Keratinocyte (primary cell): ENCODE results near the gene SLC41A3. TPM values are rescaled to one million over a fixed set of nuclear protein-coding genes. Genes with fewer than 3 reads are reported as not detected.

Source experiments
- DNase-seq: peaks from one replicate; pipeline ENCODE4 v3.0.0-alpha.2; 2011; ENCODE audit warnings: low read depth, missing footprints, low spot score
- FAIRE-seq: peaks from 2 replicates; lab custom pipeline; 2011; peaks lifted over from hg19 to GRCh38; lab: Jason Lieb, UNC
- H2AFZ ChIP-seq: 2 replicates; pipeline ENCODE4 v1.6.0; 2012; ENCODE audit warnings: low read length, control low read depth, inconsistent platforms; ENCODE audit not compliant: control insufficient read depth
- H3K27ac ChIP-seq: 2 replicates; pipeline ENCODE4 v1.5.1; 2011; ENCODE audit warnings: low read length; ENCODE audit not compliant: control insufficient read depth, insufficient read depth
- H3K27me3 ChIP-seq: 3 replicates; pipeline ENCODE4 v1.6.0; 2011; ENCODE audit warnings: low read length; ENCODE audit not compliant: control insufficient read depth, insufficient read depth; ENCODE audit errors: extremely low read depth
- H3K36me3 ChIP-seq, 2 experiments: 2 replicates in 1 of 2; 3 replicates in 1 of 2; pipeline ENCODE4 v1.5.1; 2011; ENCODE audit warnings: low read length in 2 of 2, mild to moderate bottlenecking in 1 of 2; ENCODE audit not compliant: control insufficient read depth in 2 of 2, insufficient read depth in 2 of 2; ENCODE audit errors: extremely low read depth in 1 of 2
- H3K4me1 ChIP-seq: 3 replicates; pipeline ENCODE4 v1.5.1; 2011; ENCODE audit warnings: low read length; ENCODE audit not compliant: control insufficient read depth, insufficient read depth; ENCODE audit errors: extremely low read depth
- H3K4me2 ChIP-seq: 3 replicates; pipeline ENCODE4 v1.6.0; 2011; ENCODE audit warnings: low read depth, low read length; ENCODE audit not compliant: control insufficient read depth, insufficient read depth; ENCODE audit errors: extremely low read depth
- H3K4me3 ChIP-seq, 3 experiments: fragments of 200-600 bp in 1 of 3; sonication (generic) in 1 of 3; 2 replicates in 2 of 3; 3 replicates in 1 of 3; pipeline ENCODE4 v1.5.1; 2011 to 2016; ENCODE audit warnings: low read length in 3 of 3, mild to moderate bottlenecking in 3 of 3, control low read depth in 2 of 3, inconsistent platforms in 1 of 3, low read depth in 1 of 3, mixed read lengths in 1 of 3, mixed run types in 1 of 3, moderate library complexity in 1 of 3; ENCODE audit not compliant: control insufficient read depth in 2 of 3, insufficient read depth in 2 of 3; ENCODE audit errors: extremely low read depth in 1 of 3
- H3K79me2 ChIP-seq: 2 replicates; pipeline ENCODE4 v1.6.0; 2012; ENCODE audit warnings: low read length; ENCODE audit not compliant: control insufficient read depth, insufficient read depth
- H3K9ac ChIP-seq: 3 replicates; pipeline ENCODE4 v1.6.0; 2011; ENCODE audit warnings: low read length; ENCODE audit not compliant: control insufficient read depth, insufficient read depth; ENCODE audit errors: extremely low read depth
- H3K9me1 ChIP-seq: 3 replicates; pipeline ENCODE4 v1.6.0; 2011; ENCODE audit warnings: low read length; ENCODE audit not compliant: control insufficient read depth, insufficient read depth; ENCODE audit errors: extremely low read depth
- H3K9me3 ChIP-seq: 2 replicates; pipeline ENCODE4 v1.5.1; 2012; ENCODE audit warnings: low read depth, low read length; ENCODE audit not compliant: control insufficient read depth
- H4K20me1 ChIP-seq: 3 replicates; pipeline ENCODE4 v1.6.0; 2011; ENCODE audit warnings: low read length; ENCODE audit not compliant: control insufficient read depth, insufficient read depth; ENCODE audit errors: extremely low read depth
- CTCF ChIP-seq, 3 experiments: IDR thresholded peaks in 1 of 3; conservative IDR thresholded peaks in 1 of 3; optimal IDR thresholded peaks in 1 of 3; 2 replicates in 2 of 3; 3 replicates in 1 of 3; pipeline versions ENCODE3 to v1.5.1; 2011; ENCODE audit warnings: low read length in 3 of 3, mild to moderate bottlenecking in 3 of 3, moderate library complexity in 2 of 3, control low read depth in 1 of 3, inconsistent platforms in 1 of 3; ENCODE audit not compliant: insufficient read depth in 2 of 3; ENCODE audit errors: extremely low read depth in 1 of 3
- EZH2 ChIP-seq: IDR thresholded peaks from one replicate; pipeline ENCODE4 v1.6.1; 2012; ENCODE audit warnings: inconsistent platforms, mild to moderate bottlenecking, low read length, moderate library complexity
- dilution Hi-C: fragments of 300-500 bp; cut with MboI; formaldehyde crosslinking; loops from one replicate; pipeline ENCODE4 v1.7.0; 2020; ENCODE audit warnings: low sequenced_read_pairs; ENCODE audit not compliant: extremely low pct_ligation_motif_present
- polyA plus RNA-seq, 5 experiments: library from polyadenylated mRNA; depleted of rRNA in 3 of 5; stranded (reverse) in 3 of 5; stranded (forward) in 1 of 5; unstranded in 1 of 5; fragments of >200 nt; gene quantifications; 1 replicate in 1 of 5; 2 replicates in 3 of 5; 3 replicates in 1 of 5; pipeline versions ENCODE4 v1.2.1 to v1.2.3, GENCODE V29; 2011 to 2012; ENCODE audit warnings: missing spikeins in 2 of 5, low read depth in 1 of 5, low replicate concordance in 1 of 5

Gene SLC41A3
- polyA plus RNA-seq, 1 donor (not counting 4 experiments of a cell fraction or from before 2014, with no cell fraction given) = 30.2 TPM

GRCh38 chr3:126127904-126128303 lies 44.0 kb upstream of the SLC41A3 start:
- dilution Hi-C loops = no loop called here
- H3K27ac ChIP-seq = no peak overlapping the region
- H3K79me2 ChIP-seq = no peaks in the 10 kb centered on the region
- FAIRE-seq = no peak
- H3K9me3 ChIP-seq = no peaks in the 10 kb centered on the region
- no peak for DNase-seq
- H3K4me1 ChIP-seq = no peaks in the 10 kb centered on the region
- H3K36me3 ChIP-seq = no peaks in the 10 kb centered on the region
- peaks cover 8% of the 10 kb centered on the region for H3K27me3 ChIP-seq
- no peak overlapping the region for H2AFZ ChIP-seq
- H4K20me1 ChIP-seq = no peaks in the 10 kb centered on the region
- H3K9ac ChIP-seq = no peak overlapping the region
- no peak overlapping the region for H3K4me2 ChIP-seq
- no peak for TF ChIP-seq CTCF (optimal IDR thresholded peaks at IDR 0.05 in 1 of 3, IDR thresholded peaks at IDR 0.05 in 1 of 3, conservative IDR thresholded peaks at IDR 0.05 in 1 of 3; ENCODE audit: extremely low read depth in 1 of 3, insufficient read depth in 2 of 3, low read length in 3 of 3)
- no peak for TF ChIP-seq EZH2
- H3K9me1 ChIP-seq = no peaks in the 10 kb centered on the region
- no peak overlapping the region for H3K4me3 ChIP-seq

GRCh38 chr3:126127452-126127851 lies 43.5 kb upstream of the SLC41A3 start:
- H3K27me3 ChIP-seq = peaks cover 8% of the 10 kb centered on the region
- H3K9me1 ChIP-seq = no peaks in the 10 kb centered on the region
- no peak overlapping the region for H2AFZ ChIP-seq
- no peak overlapping the region for H3K4me3 ChIP-seq
- FAIRE-seq (no peak), DNase-seq (no peak)
- H3K9ac ChIP-seq = no peak overlapping the region
- H3K36me3 ChIP-seq = no peaks in the 10 kb centered on the region
- no peaks in the 10 kb centered on the region for H3K9me3 ChIP-seq
- dilution Hi-C loops = no loop called here
- TF ChIP-seq EZH2 (no peak), CTCF (optimal IDR thresholded peaks at IDR 0.05 in 1 of 3, IDR thresholded peaks at IDR 0.05 in 1 of 3, conservative IDR thresholded peaks at IDR 0.05 in 1 of 3; ENCODE audit: extremely low read depth in 1 of 3, insufficient read depth in 2 of 3, low read length in 3 of 3) (no peak)
- no peaks in the 10 kb centered on the region for H4K20me1 ChIP-seq
- H3K27ac ChIP-seq = no peak overlapping the region
- no peak overlapping the region for H3K4me2 ChIP-seq
- no peaks in the 10 kb centered on the region for H3K4me1 ChIP-seq
- H3K79me2 ChIP-seq = no peaks in the 10 kb centered on the region
